Measurements from ENCODE around the gene RAB11FIP2.

RAB11FIP2 gene

DNA sequence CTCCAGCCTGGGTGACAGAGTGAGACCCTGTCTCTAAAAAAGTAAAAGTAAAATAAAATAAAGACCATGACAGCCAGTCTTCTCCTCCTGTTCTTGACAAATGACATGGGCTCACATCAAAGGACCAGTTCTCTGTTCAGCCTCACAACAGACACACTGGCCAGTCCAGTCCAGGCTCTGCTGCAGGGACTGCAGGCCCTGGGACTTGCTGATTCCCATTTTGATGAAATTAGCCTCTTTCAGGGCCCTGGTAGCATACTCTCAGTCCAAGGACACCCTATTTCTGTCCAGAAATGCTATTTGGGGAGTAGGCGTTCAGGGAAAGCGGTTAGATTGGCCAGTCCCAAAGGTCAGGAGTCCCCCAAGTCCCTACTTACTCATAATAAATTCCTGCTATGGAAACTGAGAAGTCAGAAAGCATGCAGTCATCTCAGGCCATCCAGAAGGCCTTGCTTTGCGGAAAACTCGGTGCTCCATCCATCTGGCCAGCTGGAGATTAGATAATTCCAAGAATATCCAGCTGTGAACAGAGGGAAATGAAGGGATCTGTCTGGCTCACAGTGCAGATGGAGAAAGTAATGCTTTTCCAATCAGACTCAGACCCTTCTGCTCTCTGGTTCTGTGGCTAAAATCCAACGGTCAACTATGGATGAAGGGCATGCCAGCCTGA, 74.4 kb downstream of the RAB11FIP2 start:
- no peak for DNase-seq

DNA sequence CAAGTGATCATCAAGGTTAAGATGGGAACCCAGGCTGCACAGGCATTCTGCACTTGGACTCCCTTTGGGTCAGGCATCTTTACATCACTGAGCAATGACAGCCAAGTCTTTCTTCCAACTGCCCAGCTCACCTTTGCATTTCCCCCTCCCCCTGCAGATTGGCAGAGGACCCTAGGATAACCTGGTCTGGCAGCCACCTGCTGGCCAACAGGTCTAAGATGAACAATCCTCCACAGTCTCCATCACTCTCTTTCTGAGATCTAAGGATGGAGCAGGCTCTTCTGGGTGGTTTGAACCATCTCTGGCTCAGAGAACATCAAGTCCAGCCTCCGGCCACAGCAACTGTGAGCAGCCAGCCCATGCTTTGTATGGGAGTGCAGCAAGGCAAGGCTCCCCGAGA, 75.8 kb downstream of the RAB11FIP2 start:
- no peak for DNase-seq

DNA sequence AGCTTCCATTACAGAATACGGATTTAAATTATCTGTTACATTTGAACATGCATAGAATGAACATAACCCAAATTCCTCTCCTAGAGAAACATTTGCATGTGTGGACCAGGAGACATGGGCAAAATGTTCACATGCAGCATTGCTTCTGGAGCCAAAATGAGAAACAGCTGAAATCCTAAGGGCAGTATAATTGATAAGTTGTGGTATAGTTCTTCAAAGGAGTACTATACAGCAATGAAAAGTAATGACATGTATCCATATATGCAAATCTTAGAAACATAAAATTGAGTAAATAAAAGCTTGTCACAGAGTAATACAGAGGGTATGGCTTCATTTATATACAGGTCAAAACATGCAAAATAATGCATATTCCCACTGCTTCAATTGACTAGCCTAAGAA, 77.1 kb downstream of the RAB11FIP2 start:
- DNase-seq, result no peak

DNA sequence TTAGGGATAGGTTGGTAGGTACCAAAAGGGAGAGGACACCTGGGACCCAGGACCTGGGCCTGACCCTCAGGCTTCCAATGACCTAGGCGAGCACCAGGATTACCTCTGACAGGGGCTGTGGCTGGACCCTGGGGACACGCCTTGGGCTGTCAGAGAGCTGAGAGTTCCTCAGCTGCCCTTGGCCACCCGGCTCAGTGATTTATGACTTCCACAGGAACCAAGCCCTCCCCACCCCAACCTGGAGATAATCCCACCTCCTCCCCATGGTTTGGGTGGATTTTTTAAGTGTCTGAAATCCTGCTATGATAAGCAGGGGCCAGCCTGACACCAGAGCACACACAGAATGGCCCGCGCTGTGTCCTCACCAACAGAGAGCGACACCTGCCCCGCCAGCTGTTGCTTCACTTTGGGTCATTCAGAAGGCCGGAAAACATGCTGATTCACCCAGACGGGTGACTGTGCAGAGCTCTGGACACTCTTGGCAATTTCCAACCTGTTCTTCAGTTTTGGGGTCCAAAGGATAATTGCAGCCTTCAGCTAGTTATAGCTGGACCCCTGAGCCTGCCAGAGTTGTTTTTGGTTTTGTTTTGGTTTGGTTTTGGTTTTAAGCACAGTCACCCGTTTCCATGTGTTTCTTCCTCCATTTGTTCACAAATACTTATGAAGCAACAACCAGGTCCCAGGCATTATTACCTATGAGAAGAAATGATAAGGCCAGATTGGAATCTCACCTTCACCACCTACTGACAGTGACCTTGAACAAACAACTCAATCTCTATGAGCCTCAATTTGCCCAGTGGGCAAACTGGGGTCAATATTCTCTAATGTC, 78.2 kb downstream of the RAB11FIP2 start:
- DNase-seq, result no peak

DNA sequence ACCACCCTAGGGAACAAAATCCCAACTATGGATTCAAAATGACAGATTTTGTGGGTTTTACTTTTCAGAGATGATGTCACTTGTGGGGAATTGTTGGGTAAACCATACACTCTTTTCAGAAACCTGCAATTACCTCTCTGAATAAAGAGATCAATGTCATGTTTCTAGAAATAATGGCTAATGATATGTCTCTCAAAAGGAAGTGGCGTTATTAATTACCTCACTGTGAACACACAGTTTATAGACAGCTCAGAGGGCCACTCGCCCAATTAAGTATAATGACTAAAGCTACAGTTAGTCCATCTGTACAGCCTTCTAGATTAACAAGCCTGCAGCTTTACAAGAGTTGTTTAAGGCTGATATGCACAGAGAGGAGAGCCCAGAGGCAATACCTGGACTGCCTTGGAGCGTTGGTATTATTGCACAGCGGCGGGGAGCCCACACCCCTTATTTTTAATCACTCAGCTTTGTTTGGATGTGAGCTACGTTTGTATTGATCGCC, 79.5 kb downstream of the RAB11FIP2 start:
- DNase-seq, result no peak

DNA sequence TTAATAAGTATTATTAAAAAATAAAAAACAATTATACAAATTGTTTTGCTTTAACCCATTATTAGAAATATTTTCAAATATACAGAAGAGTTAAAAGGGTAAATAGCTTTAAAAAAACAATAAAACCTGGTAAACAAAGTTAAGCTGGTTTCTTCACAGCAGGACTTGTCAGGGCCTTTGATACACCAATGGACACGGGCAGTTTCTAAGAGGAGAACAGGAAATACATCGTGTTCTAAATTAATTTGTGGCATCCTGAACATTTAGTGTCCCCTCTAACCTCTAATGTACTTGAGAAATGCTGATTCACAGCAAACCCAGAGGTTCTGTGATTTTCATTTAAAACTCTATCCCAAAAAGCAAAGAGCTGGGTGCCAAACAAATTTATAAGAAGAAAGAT, 80.8 kb downstream of the RAB11FIP2 start:
- DNase-seq, result no peak

DNA sequence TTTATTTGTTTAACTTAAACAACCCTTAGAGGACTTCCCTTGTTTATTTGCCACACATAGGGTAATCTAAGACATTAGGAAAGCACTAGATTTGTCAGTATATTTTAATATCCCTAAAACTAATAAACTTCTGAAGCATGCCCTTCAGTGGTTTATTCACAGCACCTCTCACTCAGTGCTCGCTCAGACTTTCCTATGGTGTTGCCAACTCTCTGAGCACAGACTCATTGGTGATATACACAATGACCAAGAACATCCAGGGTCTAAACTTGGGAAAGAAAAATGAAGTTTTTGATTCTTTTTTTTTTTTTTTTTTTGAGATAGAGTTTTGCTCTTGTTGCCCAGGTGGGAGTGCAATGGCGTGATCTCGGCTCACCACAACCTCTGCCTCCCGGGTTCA, 82.2 kb downstream of the RAB11FIP2 start:
- DNase-seq, result no peak

DNA sequence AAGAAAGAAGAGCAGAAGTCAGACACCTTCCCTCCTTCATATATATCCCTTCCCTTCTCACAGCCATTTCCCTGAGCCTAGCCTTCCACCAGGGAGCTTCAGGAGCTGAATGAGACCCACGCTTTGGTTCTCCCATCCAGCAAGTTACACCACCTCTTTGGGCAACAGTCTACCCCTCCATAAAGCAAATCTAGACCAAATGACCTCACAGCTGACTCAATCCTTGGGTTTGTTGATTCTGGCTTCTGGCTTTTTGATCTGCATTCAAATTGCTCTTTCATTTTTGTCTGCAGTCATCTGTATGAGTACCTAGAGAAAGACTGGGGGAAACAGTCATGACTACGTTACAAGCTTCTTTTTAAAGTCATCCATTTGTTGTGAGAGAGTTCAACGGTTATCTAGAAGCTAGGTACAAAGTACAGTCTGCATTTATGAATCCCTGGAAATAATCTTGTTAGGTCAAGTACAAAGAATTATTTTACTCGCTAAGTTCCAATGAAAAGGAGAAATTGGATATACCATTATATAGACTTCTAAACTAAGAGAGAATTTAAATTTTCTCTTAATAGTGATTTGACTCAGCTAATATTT, 86.3 kb downstream of the RAB11FIP2 start:
- no peak for DNase-seq

DNA sequence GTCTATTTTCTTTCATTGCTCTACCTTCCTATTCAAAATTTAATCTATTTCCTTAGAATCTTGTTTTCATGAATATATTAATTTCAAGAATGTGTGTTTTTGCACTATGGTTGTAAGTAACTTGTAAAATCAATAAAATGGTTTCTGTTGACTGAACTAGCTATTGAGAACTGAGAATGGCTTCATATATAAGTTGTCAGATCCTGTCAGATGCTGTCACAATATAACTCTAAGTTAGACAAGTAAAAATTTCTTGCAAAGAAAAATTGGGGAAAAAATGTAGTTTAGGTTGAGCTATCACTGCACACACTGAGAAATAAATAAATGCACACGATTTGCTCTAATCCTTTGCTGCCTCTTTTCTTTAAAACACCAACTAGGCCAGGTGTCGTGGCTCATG, 89.8 kb downstream of the RAB11FIP2 start:
- DNase-seq, result no peak

DNA sequence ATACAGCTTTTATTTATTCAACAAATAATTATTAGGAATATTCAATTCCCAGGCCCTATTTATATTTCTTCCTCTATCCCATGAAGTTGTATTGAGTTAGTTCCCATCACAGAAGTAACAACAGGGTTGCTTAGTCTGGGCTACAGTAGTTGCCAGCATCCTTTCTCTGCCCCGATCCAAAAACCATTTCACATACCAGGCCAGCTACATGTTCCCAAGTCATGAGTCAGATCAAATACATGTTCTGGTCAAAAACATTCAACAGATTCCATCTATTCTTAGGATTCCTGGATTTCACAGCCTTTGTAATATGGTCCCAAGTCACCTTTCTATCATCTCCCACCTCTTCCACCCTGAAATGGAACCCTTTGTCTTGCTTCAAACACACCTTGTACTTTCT, 91.6 kb downstream of the RAB11FIP2 start:
- no peak for DNase-seq
